HepG2 (cell line): ENCODE measurements around the gene CFAP90. TPM values are rescaled to one million over a fixed set of nuclear protein-coding genes. Genes with fewer than 3 reads are reported as not detected.

Experiments used
- ATAC-seq: fragments of 200-7000 bp; cut with Tn5 transposase; 3 replicates; pipeline ENCODE4 v1.9.1; 2020; ENCODE audit warnings: mild to moderate bottlenecking, moderate library complexity
- BruUV-seq: library from RNA; stranded (reverse); fragments of 400-500 nt; replicated peaks from 2 replicates; lab custom pipeline; 2021; lab: Mats Ljungman, UMichigan
- CTCF ChIA-PET: fragments of 300-600 bp; formaldehyde crosslinking; extraction: SDS; loops from one replicate; lab custom pipeline; 2021; ENCODE audit warnings: low total read pairs, inconsistent platforms, low intra/inter-chr PET ratio; lab: Yijun Ruan, JAX
- POLR2A ChIA-PET: fragments of 350-600 bp; sonication (Branson Sonifier 250); formaldehyde crosslinking; loops from one replicate; lab custom pipeline; 2020; ENCODE audit warnings: antibody characterized with exemption, inconsistent platforms; lab: Yijun Ruan, JAX
- DNase-seq: peaks from one replicate; pipeline ENCODE4 v3.0.0-alpha.2; 2015; ENCODE audit warnings: low spot score
- FAIRE-seq: peaks from 3 replicates; lab custom pipeline; 2011; peaks lifted over from hg19 to GRCh38; lab: Jason Lieb, UNC
- H2AFZ ChIP-seq: one replicate; pipeline ENCODE4 v1.6.1; 2011; ENCODE audit warnings: low read length, inconsistent platforms
- H3K27ac ChIP-seq: fragments of 300-600 bp; 3 replicates; pipeline ENCODE4 v1.8.0; 2011; ENCODE audit warnings: mixed run types, mild to moderate bottlenecking, mixed read lengths, low read length, inconsistent platforms; ENCODE audit not compliant: insufficient read depth; ENCODE audit errors: extremely low read length
- H3K27me3 ChIP-seq, 2 experiments: fragments of 200-600 bp in 1 of 2; 2 replicates in 1 of 2; 3 replicates in 1 of 2; pipeline versions ENCODE4 v1.6.0 to v1.8.0; 2011; ENCODE audit warnings: low read length in 2 of 2, mild to moderate bottlenecking in 2 of 2, moderate library complexity in 2 of 2, inconsistent platforms in 1 of 2; ENCODE audit not compliant: insufficient read depth in 2 of 2, control insufficient read depth in 1 of 2
- H3K36me3 ChIP-seq, 2 experiments: fragments of 200-600 bp in 1 of 2; replicated peaks in 1 of 2; 2 replicates in 1 of 2; 3 replicates in 1 of 2; pipeline versions ENCODE4 v1.5.1 to v1.8.0; 2011; ENCODE audit warnings: low read length in 2 of 2, inconsistent platforms in 1 of 2; ENCODE audit not compliant: insufficient read depth in 2 of 2, control insufficient read depth in 1 of 2
- H3K4me1 ChIP-seq: 2 replicates; pipeline ENCODE4 v1.5.1; 2012; ENCODE audit warnings: low read length, inconsistent platforms; ENCODE audit not compliant: insufficient read depth
- H3K4me2 ChIP-seq: 2 replicates; pipeline ENCODE4 v1.6.0; 2011; ENCODE audit warnings: low read depth, low read length, inconsistent platforms
- H3K4me3 ChIP-seq, 3 experiments: fragments of 200-600 bp in 1 of 3; sonication (generic), shearing (Covaris generic) in 1 of 3; replicated peaks in 1 of 3; 2 replicates each; pipeline ENCODE4 v1.5.1; 2011 to 2016; ENCODE audit warnings: low read length in 3 of 3, inconsistent platforms in 2 of 3, low read depth in 2 of 3, mild to moderate bottlenecking in 2 of 3, control low read depth in 1 of 3, mixed read lengths in 1 of 3; ENCODE audit not compliant: insufficient read depth in 1 of 3
- H3K79me2 ChIP-seq: one replicate; pipeline ENCODE4 v1.6.1; 2011; ENCODE audit warnings: low read length, inconsistent platforms; ENCODE audit not compliant: insufficient read depth
- H3K9ac ChIP-seq: 2 replicates; pipeline ENCODE4 v1.6.0; 2011; ENCODE audit warnings: mild to moderate bottlenecking, low read depth, low read length, inconsistent platforms; ENCODE audit not compliant: insufficient read depth
- H3K9me3 ChIP-seq: 2 replicates; pipeline ENCODE4 v1.5.1; 2012; ENCODE audit warnings: mild to moderate bottlenecking, low read length
- H4K20me1 ChIP-seq: 2 replicates; pipeline ENCODE4 v1.6.0; 2011; ENCODE audit warnings: inconsistent platforms, mild to moderate bottlenecking, low read length, moderate library complexity; ENCODE audit not compliant: insufficient read depth
- EHMT2 ChIP-seq: fragments of 200-600 bp; sonication (generic); IDR thresholded peaks from 2 replicates; pipeline ENCODE4 v1.7.0; 2017; ENCODE audit warnings: antibody characterized with exemption, low read depth, low read length, borderline replicate concordance
- GPN1 ChIP-seq: sonication (generic); formaldehyde crosslinking; IDR thresholded peaks from 2 replicates; pipeline ENCODE4 v1.5.1; 2020; ENCODE audit warnings: missing genetic modification reagents, borderline replicate concordance
- NAIF1 ChIP-seq: sonication (generic); formaldehyde crosslinking; IDR thresholded peaks from 2 replicates; pipeline ENCODE4 v1.5.0; 2020; ENCODE audit warnings: mild to moderate bottlenecking, missing genetic modification reagents, borderline replicate concordance
- RFXANK ChIP-seq: IDR thresholded peaks from 2 replicates; pipeline ENCODE4 v1.6.1; 2016
- SKI ChIP-seq: fragments of 450-650 bp; IDR thresholded peaks from one replicate; pipeline ENCODE4 v1.6.1; 2018; ENCODE audit warnings: mild to moderate bottlenecking; ENCODE audit not compliant: partially characterized antibody
- SRY ChIP-seq: sonication (generic); formaldehyde crosslinking; IDR thresholded peaks from 2 replicates; pipeline ENCODE4 v1.8.0; 2022; ENCODE audit warnings: mild to moderate bottlenecking, missing genetic modification reagents
- ZBTB7A ChIP-seq: sonication (generic); formaldehyde crosslinking; IDR thresholded peaks from 2 replicates; pipeline ENCODE4 v1.8.0; 2022; ENCODE audit warnings: mild to moderate bottlenecking, missing genetic modification reagents
- ZNF556 ChIP-seq: sonication (generic); formaldehyde crosslinking; IDR thresholded peaks from 2 replicates; pipeline ENCODE4 v1.4.0; 2020; ENCODE audit warnings: mild to moderate bottlenecking, missing genetic modification reagents, borderline replicate concordance
- ZNF629 ChIP-seq: sonication (generic); formaldehyde crosslinking; conservative IDR thresholded peaks from 2 replicates; pipeline ENCODE4 v1.5.0; 2020; ENCODE audit warnings: missing genetic modification reagents
- ZNF879 ChIP-seq: sonication (generic); formaldehyde crosslinking; IDR thresholded peaks from 2 replicates; pipeline ENCODE4 v1.8.1; 2023; ENCODE audit warnings: missing genetic modification reagents
- WGBS: methylation state at CpG from one replicate; pipeline ENCODE4 v1.1.6; 2017; ENCODE audit warnings: low lambda C conversion rate; 5-methylcytosine and 5-hydroxymethylcytosine counted together
- in situ Hi-C: cut with HindIII; loops from 2 replicates; pipeline ENCODE4 v1.10.0; 2017; ENCODE audit warnings: low pct_unique_long_range_greater_than_20kb; ENCODE audit not compliant: extremely low pct_ligation_motif_present
- intact Hi-C: fragments of 100-400 bp; cut with micrococcal nuclease; formaldehyde crosslinking; loops from one replicate; pipeline ENCODE4 v1.10.0; 2022; ENCODE audit not compliant: unreplicated experiment
- polyA plus RNA-seq, 8 experiments: library from polyadenylated mRNA; depleted of rRNA in 3 of 8; stranded (reverse) in 7 of 8; unstranded in 1 of 8; fragments of >200 nt; fragmentation: Illumina TruSeq in 4 of 8; extraction: Trizol in 4 of 8; gene quantifications; 2 replicates each; pipeline versions ENCODE4 v1.2.1 to v1.2.3, GENCODE V29; 2011 to 2016; ENCODE audit warnings: low read depth in 4 of 8, missing spikeins in 1 of 8, mixed read lengths in 1 of 8; ENCODE audit not compliant: insufficient read depth in 1 of 8
- total RNA-seq, 5 experiments: library from RNA; depleted of rRNA; stranded (reverse); fragments of >200 nt; fragmentation: Illumina TruSeq; extraction: Trizol; gene quantifications; 2 replicates each; pipeline ENCODE4 v1.2.3, GENCODE V29; 2016; ENCODE audit warnings: low read depth in 1 of 5
- TF ChIP-seq, protein P1 (sequence below): sonication (generic); formaldehyde crosslinking; IDR thresholded peaks from 2 replicates; pipeline ENCODE4 v1.4.0; 2020; ENCODE audit warnings: missing genetic modification reagents, borderline replicate concordance
- TF ChIP-seq, protein P2 (sequence below): sonication (generic); formaldehyde crosslinking; IDR thresholded peaks from 2 replicates; pipeline ENCODE4 v1.8.0; 2022; ENCODE audit warnings: mild to moderate bottlenecking, missing genetic modification reagents; ENCODE audit not compliant: insufficient replicate concordance

CFAP90 gene
- total and polyA plus RNA-seq, 2 of the 13 experiments (the other 11 are each of a cell fraction or from before 2014, with no cell fraction given): 0.11 TPM; not detected in 1

GRCh38 chr5:7894439-7894838 is 43.5 kb upstream of the CFAP90 start:
- Histone ChIP-seq H2AFZ (no peak overlapping the region), H3K9me3 (no peaks in the 10 kb centered on the region), H3K36me3 (peaks cover 13 to 84% of the 10 kb centered on the region in 2 experiments), H4K20me1 (no peaks in the 10 kb centered on the region)
- POLR2A ChIA-PET: no interaction called here
- 95% methylated on average over 5 of the region's 5 CpGs for WGBS
- TF ChIP-seq SRY (CRISPR knock-in tag) (no peak), RFXANK (CRISPR knock-in tag) (no peak), SKI (no peak), ZBTB7A (no peak), ZNF629 (CRISPR knock-in tag) (no peak)
- TF ChIP-seq, all 625 proteins: peak for 0
- DNase-seq: no peak
- in situ Hi-C loops: no loop called here
- Histone ChIP-seq H3K79me2 (no peaks in the 10 kb centered on the region), H3K27me3 (no peaks in the 10 kb centered on the region), H3K4me3 (no peak overlapping the region), H3K4me1 (no peaks in the 10 kb centered on the region), H3K27ac (no peak overlapping the region), H3K9ac (no peak overlapping the region), H3K4me2 (no peak overlapping the region)
- intact Hi-C loops: no loop called here
- no peak for FAIRE-seq
- CTCF ChIA-PET: no interaction called here
- no peak for ATAC-seq
- no TSS peak for BruUV-seq

DNA sequence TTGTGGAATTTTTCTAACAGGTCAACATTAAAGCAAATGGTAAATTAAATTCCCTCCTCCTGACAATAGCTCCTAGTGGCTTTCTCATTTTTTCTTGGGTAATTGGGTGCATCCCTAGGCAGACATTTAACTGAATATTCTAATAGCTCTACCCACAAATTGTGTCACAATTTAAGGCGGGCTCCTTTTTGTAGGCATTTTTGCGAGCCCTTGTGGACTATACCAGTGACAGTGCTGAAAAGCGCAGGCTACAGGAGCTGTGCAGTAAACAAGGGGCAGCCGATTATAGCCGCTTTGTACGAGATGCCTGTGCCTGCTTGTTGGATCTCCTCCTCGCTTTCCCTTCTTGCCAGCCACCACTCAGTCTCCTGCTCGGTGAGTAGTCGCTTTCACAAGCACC is 38.0 kb upstream of the CFAP90 start:
- Histone ChIP-seq H3K9ac (no peak overlapping the region), H3K4me1 (no peaks in the 10 kb centered on the region), H3K4me2 (no peak overlapping the region), H4K20me1 (no peaks in the 10 kb centered on the region), H3K9me3 (no peaks in the 10 kb centered on the region), H3K36me3 (peaks cover 20 to 75% of the 10 kb centered on the region in 2 experiments), H2AFZ (no peak overlapping the region), H3K4me3 (no peak overlapping the region), H3K27me3 (no peaks in the 10 kb centered on the region), H3K79me2 (no peaks in the 10 kb centered on the region), H3K27ac (no peak overlapping the region)
- DNase-seq: no peak
- BruUV-seq: no TSS peak
- no peak for FAIRE-seq
- ChIA-PET POLR2A (no interaction called here), CTCF (no interaction called here)
- intact Hi-C loops: loop anchor here (5.0 kb wide), 1 partner anchor 1318 kb away; no protein-coding TSS in a partner anchor
- in situ Hi-C loops: no loop called here
- WGBS: over 99% methylated on average over 9 of the region's 9 CpGs
- no peak for ATAC-seq
- TF ChIP-seq GPN1 (no peak), EHMT2 (no peak), ZNF556 (CRISPR knock-in tag) (no peak), ZNF879 (CRISPR knock-in tag) (no peak), NAIF1 (CRISPR knock-in tag) (no peak)
- TF ChIP-seq, protein P1, sequence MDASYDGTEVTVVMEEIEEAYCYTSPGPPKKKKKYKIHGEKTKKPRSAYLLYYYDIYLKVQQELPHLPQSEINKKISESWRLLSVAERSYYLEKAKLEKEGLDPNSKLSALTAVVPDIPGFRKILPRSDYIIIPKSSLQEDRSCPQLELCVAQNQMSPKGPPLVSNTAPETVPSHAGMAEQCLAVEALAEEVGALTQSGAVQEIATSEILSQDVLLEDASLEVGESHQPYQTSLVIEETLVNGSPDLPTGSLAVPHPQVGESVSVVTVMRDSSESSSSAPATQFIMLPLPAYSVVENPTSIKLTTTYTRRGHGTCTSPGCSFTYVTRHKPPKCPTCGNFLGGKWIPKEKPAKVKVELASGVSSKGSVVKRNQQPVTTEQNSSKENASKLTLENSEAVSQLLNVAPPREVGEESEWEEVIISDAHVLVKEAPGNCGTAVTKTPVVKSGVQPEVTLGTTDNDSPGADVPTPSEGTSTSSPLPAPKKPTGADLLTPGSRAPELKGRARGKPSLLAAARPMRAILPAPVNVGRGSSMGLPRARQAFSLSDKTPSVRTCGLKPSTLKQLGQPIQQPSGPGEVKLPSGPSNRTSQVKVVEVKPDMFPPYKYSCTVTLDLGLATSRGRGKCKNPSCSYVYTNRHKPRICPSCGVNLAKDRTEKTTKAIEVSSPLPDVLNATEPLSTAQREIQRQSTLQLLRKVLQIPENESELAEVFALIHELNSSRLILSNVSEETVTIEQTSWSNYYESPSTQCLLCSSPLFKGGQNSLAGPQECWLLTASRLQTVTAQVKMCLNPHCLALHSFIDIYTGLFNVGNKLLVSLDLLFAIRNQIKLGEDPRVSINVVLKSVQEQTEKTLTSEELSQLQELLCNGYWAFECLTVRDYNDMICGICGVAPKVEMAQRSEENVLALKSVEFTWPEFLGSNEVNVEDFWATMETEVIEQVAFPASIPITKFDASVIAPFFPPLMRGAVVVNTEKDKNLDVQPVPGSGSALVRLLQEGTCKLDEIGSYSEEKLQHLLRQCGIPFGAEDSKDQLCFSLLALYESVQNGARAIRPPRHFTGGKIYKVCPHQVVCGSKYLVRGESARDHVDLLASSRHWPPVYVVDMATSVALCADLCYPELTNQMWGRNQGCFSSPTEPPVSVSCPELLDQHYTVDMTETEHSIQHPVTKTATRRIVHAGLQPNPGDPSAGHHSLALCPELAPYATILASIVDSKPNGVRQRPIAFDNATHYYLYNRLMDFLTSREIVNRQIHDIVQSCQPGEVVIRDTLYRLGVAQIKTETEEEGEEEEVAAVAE: no peak
- TF ChIP-seq, protein P2, sequence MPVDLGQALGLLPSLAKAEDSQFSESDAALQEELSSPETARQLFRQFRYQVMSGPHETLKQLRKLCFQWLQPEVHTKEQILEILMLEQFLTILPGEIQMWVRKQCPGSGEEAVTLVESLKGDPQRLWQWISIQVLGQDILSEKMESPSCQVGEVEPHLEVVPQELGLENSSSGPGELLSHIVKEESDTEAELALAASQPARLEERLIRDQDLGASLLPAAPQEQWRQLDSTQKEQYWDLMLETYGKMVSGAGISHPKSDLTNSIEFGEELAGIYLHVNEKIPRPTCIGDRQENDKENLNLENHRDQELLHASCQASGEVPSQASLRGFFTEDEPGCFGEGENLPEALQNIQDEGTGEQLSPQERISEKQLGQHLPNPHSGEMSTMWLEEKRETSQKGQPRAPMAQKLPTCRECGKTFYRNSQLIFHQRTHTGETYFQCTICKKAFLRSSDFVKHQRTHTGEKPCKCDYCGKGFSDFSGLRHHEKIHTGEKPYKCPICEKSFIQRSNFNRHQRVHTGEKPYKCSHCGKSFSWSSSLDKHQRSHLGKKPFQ (CRISPR knock-in tag): no peak
